Muscle of arm (tissue), 12 donors: ENCODE data around the gene IHH. TPM values are rescaled to one million over a fixed set of nuclear protein-coding genes. Genes with fewer than 3 reads are reported as not detected.

Experiments used
- DNase-seq: peaks from one replicate; pipeline ENCODE4 v3.0.0-alpha.2; 2013
- polyA plus RNA-seq, 12 donors: library from polyadenylated mRNA; unstranded; fragments of 120-200 nt; gene quantifications; one replicate each; pipeline ENCODE4 v1.2.1, GENCODE V29; 2013; ENCODE audit not compliant: insufficient read length in 12 of 12

Gene IHH
- polyA plus RNA-seq, 12 donors, result 0.09 to 23.0 (median 0.30) TPM; not detected in 9

GRCh38 chr2:219078126-219078525 is 17.4 kb upstream of the IHH start:
- no peak for DNase-seq

DNA sequence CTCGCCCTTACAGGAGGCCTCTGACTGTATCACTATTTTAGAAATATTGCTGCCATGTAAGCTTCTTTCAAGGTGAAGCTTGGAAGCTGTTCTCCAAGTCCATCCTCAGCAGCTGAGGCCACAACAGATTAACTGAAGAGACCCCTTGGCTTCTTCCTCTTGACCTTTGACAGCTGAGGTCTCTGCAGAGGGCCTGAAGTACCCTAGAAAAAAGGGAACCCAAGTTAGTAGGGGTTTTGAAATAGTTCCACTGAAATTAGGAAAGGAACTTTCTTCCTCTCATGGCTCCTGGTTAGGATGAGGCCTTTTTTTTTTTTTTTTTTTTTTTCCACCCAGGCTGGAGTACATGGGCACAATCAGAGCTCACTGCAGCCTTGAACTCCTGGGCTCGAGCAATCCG is 15.5 kb upstream of the IHH start:
- no peak for DNase-seq

DNA sequence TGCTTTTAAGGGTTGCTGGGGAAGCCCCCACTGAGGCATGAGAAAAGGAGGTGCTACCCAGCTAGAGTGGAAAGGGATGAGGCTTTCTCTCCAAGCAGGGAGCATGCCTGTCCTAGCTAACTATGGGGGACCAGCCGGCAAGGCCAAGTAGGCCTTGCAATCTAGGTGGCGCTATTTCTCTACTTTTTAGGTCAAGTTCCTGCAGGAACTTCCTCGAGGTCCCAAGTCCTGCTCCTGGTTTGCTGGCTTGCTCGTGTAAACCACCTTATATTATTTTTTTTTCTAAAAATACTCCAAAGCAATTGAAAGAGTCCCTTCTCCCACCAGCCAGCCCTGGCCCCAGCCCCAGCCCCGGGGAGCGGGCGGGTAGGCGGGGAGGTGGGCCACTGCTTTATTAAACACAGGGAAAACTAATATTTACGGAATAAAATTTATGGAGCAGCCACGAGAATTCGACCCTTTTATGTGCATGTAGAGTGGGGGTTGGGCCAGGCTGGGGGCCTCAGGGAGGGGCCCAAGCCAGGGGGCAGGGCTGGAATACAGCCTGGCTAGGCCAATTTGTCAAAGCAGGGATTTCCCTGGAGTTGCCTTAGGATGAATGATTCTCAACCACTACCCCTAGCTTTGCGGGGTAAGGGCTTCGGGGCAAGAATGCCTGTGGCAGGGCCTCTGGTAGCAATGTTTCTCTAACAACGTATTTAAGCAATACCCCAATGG is 12.8 kb upstream of the IHH start:
- DNase-seq, result peak; percentile 26

- DNase-seq, result no peak
Observed at GRCh38 chr2:219072741-219073250, 12.1 kb upstream of the IHH start.

DNA sequence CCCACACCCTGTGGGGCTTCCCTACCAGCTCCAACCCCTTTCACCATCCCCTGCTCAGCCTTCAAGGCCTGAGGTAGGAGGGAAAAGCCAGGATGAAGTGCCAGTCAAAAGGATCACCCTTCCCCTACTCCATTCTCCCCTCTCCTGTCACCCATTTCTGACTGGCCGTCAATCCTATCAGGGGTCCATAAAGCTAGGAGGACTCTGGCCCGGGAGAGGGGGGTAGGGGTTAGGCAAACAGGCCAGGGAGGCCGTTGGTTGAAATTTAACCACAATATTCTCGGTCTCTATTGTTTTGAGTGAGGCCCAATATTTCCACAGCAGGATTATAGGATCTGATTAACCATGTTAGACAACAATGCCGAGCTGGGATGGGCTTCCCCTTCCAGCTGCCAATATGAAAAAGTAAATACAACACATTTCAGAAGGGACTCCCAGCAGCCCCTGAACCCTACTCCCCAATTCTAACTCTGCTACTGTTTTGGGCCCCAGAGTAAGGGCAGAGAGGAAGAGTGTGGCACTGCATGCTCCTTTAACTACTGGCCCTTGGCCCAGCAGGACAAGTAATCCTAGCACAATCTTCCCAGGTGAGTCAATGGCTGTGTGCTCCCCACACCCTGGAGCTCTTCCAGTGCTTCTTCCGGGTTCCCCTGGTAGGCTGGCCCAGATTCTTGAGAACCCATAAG is 10.6 kb upstream of the IHH start:
- DNase-seq, result no peak

- DNase-seq, result no peak
Observed at GRCh38 chr2:219065484-219065883, 4.8 kb upstream of the IHH start.

DNA sequence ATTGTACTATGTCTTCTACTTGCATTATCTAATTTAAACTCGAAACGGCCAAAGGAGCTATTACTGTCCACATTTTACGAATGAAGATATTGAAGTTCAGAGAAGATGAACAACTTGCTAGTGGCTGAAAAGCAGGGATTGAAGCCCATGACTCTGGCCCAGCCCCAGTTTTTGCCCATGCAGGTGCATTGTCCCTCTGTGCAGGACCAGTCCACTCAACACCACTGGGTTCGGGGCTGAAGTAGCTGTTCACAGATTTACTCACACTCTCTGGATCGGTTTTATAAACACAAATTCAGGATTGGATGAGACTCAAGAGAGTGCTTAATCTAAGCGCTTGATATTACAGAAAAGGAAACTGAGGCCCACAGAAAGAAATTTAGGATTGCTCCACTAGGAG is 1.4 kb upstream of the IHH start:
- DNase-seq, result no peak

DNA sequence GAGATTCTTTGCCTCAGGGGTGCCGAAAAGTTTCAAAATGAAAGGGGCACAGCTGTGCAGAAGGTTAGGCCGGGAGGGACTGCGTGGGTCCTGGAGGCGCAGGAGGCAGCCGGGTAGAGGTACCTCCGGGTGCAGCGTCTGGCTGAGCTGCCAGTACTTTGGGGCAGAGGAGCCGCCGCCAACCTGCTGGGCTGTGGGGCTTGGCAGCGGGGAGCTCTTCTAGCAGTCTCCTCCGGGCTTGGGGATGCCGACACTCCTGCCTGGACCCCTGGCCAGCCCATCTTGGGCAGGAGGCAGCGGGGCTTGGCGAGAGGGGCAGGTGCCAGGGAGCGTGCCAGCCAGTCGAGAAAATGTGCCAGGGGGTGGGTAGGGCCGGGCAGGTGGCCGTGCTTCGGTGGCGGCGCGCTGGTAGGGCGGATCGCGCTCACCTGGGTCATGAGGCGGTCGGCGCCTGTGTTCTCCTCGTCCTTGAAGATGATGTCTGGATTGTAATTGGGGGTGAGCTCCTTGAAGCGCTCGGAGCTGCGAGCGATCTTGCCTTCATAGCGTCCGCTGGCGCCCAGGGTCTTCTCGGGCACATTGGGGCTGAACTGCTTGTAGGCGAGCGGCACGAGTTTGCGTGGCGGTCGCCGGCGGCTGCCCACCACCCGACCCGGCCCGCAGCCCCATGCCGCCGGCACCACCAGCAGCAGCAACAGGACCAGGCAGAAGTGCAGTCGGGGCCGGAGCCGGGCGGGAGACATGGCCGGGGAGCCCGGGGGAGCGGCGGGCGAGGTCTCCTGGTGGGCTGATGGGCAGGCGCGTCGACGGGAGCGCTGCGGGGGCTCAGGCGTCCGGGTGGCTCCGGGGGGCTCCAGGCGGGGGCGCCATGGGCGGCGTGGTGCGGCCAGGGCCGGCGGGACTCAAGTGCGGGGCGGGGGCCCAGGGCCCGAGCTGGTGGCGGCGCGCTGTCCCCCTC is 717 bp downstream of the IHH start:
- no peak for DNase-seq

- no peak for DNase-seq
Observed at GRCh38 chr2:219059375-219059724, 1.4 kb downstream of the IHH start.

DNA sequence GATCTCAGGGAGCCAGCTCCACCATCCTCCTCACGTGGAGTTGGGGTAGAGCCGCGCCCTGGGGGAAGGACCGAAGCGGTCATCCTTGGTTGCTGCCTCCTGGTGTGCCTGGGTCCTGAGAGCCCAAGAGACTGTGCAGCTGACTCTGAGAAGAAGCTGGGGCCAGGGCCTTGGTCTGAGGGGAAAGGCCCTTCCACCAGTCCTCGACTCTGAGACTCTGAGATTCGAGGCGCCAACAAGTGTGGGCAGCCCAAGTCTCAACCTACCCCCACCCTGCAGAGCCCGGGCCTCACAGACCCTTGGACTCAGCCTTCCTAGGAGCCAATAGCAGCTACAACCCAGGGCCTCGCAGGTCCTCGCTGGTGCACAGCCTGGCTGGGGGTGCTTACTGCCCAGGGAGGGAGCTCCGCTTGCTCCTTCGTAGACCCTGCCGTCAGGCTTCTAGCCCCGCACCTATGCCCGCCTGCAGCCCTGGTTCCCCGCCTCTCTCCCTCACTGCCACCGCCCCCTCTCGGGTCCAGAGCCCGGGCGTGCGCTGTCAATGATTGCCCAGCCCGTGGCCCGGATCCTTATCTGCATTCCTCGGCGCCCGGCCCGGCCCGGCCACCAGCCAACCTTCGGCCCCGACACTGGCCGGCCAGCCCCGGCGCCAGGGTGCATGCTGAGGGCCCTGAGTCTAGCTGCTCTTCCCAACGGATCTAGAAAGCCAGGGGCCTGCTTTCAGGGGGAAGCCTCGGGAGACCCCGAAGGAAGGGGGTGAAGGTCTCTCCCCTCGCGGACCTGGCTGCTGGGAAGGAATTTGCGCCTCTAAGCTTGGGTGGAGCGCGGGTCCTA is 2.0 kb downstream of the IHH start:
- DNase-seq, result no peak

DNA sequence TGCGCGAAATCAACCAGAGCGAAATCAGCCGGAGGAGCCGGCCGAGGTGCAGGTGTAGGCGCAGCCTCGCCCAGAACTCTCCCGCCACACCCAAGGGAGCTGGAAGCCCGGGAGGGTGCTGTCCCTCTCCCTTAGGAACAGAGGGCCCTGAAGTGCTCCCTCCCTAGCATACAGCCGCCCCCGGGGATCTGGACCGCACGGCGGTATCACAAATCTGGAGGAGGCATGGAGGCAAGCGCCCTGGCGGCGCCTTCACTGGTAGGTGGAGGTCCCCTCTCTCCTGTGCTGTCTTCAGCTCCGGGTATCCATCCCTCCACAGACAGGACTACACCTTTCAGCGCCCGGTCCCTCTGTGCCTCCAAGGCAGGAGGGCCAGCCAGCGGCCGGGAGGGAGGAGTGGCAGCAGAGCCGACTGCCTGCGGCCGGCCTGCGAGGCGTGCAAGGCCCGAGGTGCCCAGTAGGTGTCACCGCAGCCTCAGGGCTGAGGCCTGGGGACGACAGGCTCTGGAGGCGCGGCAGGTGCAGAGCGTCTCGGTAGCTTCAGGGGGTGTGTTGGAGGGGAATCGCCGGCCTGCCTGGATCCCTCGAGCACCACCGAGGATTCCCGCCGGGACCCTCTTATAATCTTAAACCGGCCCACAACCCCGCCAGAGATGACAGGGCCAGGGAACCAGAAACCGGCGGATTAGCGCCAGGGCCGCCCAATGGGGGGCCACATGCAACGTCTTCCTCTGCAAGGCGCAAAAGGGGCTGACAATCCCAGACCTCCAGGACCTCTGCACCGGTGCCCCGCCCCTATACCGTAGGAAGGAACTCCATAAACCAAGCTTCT is 2.8 kb downstream of the IHH start:
- peak; percentile 53 for DNase-seq

DNA sequence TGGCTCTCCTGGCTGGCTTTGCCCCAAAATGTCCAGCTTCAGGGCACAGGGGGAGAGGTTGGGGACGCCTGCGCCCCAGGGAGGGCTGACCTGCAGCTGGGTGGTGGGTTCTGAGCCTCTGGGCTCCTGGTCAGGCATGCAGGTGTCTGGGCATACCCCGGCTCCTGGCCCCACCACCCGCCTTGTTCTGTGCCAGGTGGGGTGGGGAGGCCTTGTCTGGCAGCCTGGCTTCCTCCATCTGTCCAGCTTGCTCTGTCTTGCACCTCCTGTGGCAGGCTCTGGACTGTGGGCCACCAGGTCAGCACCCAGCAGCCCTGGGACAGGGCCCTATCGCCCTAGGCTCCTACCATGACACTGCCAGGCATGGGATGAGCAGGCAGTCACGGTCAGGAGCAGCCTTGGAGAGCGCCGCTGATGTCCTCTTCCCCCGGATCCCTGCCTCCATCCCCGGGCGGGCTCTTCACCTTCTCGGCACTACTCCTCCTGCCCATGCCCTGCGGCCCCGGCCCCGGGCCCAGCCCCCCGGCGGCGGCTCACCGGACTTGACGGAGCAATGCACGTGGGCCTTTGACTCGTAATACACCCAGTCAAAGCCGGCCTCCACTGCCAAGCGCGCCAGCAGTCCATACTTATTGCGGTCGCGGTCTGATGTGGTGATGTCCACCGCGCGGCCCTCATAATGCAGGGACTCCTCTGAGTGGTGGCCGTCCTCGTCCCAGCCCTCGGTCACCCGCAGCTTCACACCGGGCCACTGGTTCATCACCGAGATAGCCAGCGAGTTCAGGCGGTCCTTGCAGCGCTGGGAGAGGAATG is 3.6 kb downstream of the IHH start:
- no peak for DNase-seq

DNA sequence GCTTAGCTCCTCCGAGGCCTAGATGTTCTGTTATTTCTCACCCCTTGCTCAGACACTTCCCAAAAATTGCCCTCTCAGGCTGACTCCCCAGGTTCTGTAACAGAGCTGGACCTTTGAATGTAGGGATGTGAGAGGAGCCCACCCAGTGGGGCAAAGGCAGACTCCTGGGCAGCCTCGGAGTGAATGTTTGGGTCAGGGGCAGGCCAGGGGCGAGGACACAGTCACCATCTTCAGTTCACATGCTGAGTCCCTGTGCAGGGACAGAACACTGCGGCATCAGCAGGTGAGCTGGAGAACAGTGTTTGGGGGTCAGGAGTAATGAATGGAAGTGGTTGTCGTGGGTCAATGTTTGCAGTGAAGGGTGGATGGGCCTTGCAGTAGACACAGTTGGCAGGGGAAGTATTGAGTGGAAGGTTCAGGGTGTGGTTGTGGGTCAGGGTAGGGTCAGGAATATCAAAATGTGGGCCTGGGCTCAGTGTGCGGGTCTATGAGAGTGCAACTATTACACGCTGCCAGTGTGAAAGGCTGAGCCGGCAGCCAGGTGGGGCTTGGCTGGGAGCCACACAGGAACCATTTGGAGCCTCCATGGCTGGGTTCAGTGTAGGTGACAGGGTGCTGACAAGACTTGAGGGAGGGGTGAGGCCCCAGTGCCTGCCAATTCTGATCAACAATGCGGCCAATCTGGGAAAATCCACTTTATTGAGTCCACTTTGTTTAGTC is 4.4 kb downstream of the IHH start:
- DNase-seq, result no peak

DNA sequence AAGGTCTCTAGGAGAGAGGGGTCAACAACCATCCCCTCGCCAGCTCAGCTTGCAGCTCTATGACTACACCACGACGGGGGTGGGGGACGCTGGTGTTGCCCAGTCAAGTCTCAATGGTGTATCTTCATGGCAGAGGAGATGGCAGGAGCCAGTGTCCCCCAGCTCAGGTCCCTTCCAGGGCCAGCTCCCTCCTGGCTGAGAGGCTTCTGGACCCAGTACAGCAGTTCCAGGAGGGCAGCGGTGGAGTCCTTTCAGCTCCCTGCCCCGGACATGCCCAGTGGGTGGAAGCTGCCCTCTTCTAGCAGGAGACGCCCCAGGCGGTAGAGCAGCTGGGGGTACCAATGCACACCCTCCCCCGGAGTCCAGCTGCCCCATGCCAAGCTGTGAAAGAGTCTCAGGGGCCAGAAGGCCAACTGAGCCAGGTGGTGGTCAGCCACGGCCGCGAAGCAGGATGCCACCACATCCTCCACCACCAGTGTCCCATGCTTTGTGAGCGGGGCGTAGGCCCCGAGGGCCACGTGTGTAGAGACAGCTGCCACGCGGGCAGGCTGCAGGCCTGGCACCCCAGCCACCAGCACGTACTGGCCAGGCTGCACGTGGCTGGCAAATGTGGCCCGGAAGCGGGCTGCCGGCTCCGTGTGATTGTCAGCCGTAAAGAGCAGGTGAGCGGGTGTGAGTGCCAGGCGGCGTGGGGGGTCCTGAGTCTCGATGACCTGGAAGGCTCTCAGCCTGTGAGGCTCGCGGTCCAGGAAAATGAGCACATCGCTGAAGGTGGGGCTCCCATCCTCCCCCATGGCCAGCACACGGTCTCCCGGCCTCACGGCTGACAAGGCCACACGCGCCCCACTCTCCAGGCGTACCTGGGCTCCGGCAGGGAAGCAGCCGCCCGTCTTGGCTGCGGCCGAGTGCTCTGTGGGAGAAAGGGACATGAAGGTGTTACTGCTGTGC is 5.5 kb downstream of the IHH start:
- no peak for DNase-seq

DNA sequence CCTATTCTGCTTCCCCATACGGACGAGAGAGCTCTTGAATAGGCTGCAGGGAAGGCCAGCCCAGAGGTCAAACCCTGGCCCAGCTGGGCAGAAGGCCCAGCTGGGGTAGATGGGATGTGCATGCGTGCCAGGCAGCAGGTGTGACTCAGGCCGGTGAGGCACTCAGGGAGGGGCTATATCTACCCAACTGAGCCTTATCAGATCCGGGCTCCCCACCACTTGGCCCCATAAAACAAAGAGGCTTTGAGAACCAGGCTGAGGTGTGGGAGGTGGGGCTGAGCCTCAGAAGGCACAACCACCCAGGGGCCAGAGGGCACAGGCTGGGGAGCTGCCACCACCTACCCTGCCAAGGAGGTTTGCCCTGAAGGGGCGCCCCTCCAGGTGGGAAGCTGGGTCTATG is 11.4 kb downstream of the IHH start:
- no peak for DNase-seq

- peak; percentile 59 for DNase-seq
Observed at GRCh38 chr2:219045937-219046550, 14.7 kb downstream of the IHH start.

DNA sequence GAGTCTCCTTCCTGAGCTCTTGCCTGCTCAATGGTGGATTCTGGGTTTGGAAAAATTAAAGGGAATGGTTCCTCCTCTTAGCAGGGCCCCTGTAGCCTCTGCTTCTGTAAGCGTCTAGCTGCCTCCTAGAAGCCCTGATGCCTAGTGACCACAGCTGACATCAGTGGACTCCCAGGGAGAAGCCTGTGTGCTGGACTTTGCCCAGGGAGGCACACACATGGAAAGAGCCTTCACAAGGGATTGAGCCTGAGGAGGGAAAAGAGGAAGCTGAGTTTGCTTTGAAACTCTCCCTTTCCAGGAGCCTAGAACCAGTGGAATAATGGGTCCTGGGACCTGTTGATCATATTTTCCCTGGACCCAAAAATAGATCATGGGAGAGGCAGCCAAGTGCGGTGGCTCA is 18.0 kb downstream of the IHH start:
- no peak for DNase-seq
